Activated CD4-positive, alpha-beta memory T cell treated with anti-CD3 and anti-CD28 coated beads, Interleukin-2, amount 10 ng/mL, durations not matched to agents 7 days and 5 days (primary cell): ENCODE measurements around the gene KNOP1. TPM values are rescaled to one million over a fixed set of nuclear protein-coding genes. Genes with fewer than 3 reads are reported as not detected.
"Not testable (repeated sequence)": the region's sequence is repeated elsewhere in the genome, so short reads cannot be mapped to it uniquely, and the experiment has no call there.

ENCODE experiments used
- CTCF ChIA-PET: fragments of 350-600 bp; sonication (Branson Sonifier 250); formaldehyde crosslinking; loops from one replicate; lab custom pipeline; 2021; ENCODE audit warnings: antibody characterized with exemption, inconsistent platforms; lab: Charles Lee
- POLR2A ChIA-PET: fragments of 350-600 bp; sonication (Branson Sonifier 250); formaldehyde crosslinking; loops from one replicate; lab custom pipeline; 2021; ENCODE audit warnings: antibody characterized with exemption; lab: Charles Lee
- DNase-seq: peaks from one replicate; pipeline ENCODE4 v3.0.0-alpha.2; 2020
- H3K27ac Mint-ChIP-seq: one replicate; pipeline ENCODE4 v1.8.0; 2021; ENCODE audit warnings: mild to moderate bottlenecking, mixed read lengths
- H3K27me3 Mint-ChIP-seq: one replicate; pipeline ENCODE4 v1.8.0; 2021; ENCODE audit warnings: mixed read lengths
- H3K36me3 Mint-ChIP-seq: one replicate; pipeline ENCODE4 v1.8.0; 2021; ENCODE audit warnings: low read depth, mixed read lengths
- H3K4me1 Mint-ChIP-seq: one replicate; pipeline ENCODE4 v1.8.0; 2021; ENCODE audit warnings: mixed read lengths
- H3K4me3 Mint-ChIP-seq: one replicate; pipeline ENCODE4 v1.8.0; 2021; ENCODE audit warnings: mild to moderate bottlenecking, mixed read lengths
- H3K9me3 Mint-ChIP-seq: one replicate; pipeline ENCODE4 v1.8.0; 2021; ENCODE audit warnings: mixed read lengths
- total RNA-seq, 2 experiments: library from RNA; stranded (reverse); gene quantifications; one replicate each; pipeline ENCODE4 v1.2.3, GENCODE V29; 2021

KNOP1 gene
- total RNA-seq, 2 experiments from 2014 or later = 13.7 TPM

GRCh38 chr16:19683453-19684236 lies 34.4 kb downstream of the KNOP1 start:
- no peaks in the 10 kb centered on the region for H3K27me3 Mint-ChIP-seq
- H3K4me1 Mint-ChIP-seq = peaks cover 13% of the 10 kb centered on the region
- peaks cover 9% of the 10 kb centered on the region for H3K9me3 Mint-ChIP-seq
- POLR2A ChIA-PET = no interaction called here
- no peak for DNase-seq
- H3K4me3 Mint-ChIP-seq = no peak overlapping the region
- no peak overlapping the region for H3K27ac Mint-ChIP-seq
- CTCF ChIA-PET = no interaction called here
- H3K36me3 Mint-ChIP-seq = peaks cover 54% of the 10 kb centered on the region

GRCh38 chr16:19681637-19682036 lies 36.4 kb downstream of the KNOP1 start:
- Mint-ChIP-seq H3K27me3 (no peaks in the 10 kb centered on the region), H3K27ac (no peak overlapping the region), H3K9me3 (peaks cover 9% of the 10 kb centered on the region), H3K4me1 (no peaks in the 10 kb centered on the region), H3K4me3 (no peak overlapping the region), H3K36me3 (peaks cover 47% of the 10 kb centered on the region)
- ChIA-PET CTCF (interaction anchor here (0.9 to 1.4 kb wide), 2 partner anchors 10 to 98 kb away, joined by 3 to 4 read pairs; no protein-coding TSS in a partner anchor), POLR2A (no interaction called here)
- no peak for DNase-seq

GRCh38 chr16:19680881-19681340 lies 37.1 kb downstream of the KNOP1 start:
- Mint-ChIP-seq H3K27me3 (no peaks in the 10 kb centered on the region), H3K27ac (no peak overlapping the region), H3K36me3 (peaks cover 41% of the 10 kb centered on the region), H3K4me3 (no peak overlapping the region), H3K4me1 (no peaks in the 10 kb centered on the region), H3K9me3 (peaks cover 9% of the 10 kb centered on the region)
- DNase-seq = no peak
- ChIA-PET CTCF (interaction anchor here (0.8 to 1.4 kb wide), 4 partner anchors 10 to 206 kb away, joined by 3 to 4 read pairs (median 4); no protein-coding TSS in a partner anchor), POLR2A (no interaction called here)

GRCh38 chr16:19679281-19679680 lies 38.7 kb downstream of the KNOP1 start:
- POLR2A ChIA-PET, CTCF ChIA-PET, H3K4me3 Mint-ChIP-seq, DNase-seq, H3K4me1 Mint-ChIP-seq, H3K9me3 Mint-ChIP-seq, H3K27me3 Mint-ChIP-seq, H3K27ac Mint-ChIP-seq: not testable (repeated sequence)
- H3K36me3 Mint-ChIP-seq = peaks cover 36% of the 10 kb centered on the region

- POLR2A ChIA-PET = no interaction called here
- CTCF ChIA-PET = no interaction called here
- H3K36me3 Mint-ChIP-seq = peaks cover 31% of the 10 kb centered on the region
- H3K9me3 Mint-ChIP-seq = peaks cover 4% of the 10 kb centered on the region
- no peak overlapping the region for H3K27ac Mint-ChIP-seq
- no peaks in the 10 kb centered on the region for H3K27me3 Mint-ChIP-seq
- no peak overlapping the region for H3K4me3 Mint-ChIP-seq
- DNase-seq = no peak
- no peaks in the 10 kb centered on the region for H3K4me1 Mint-ChIP-seq
Observed at GRCh38 chr16:19678804-19679203, 39.2 kb downstream of the KNOP1 start.

- no peak for DNase-seq
- H3K4me3 Mint-ChIP-seq = no peak overlapping the region
- H3K27ac Mint-ChIP-seq = no peak overlapping the region
- peaks cover 19% of the 10 kb centered on the region for H3K36me3 Mint-ChIP-seq
- CTCF ChIA-PET = interaction anchor here (1.1 kb wide), 1 partner anchor 11 kb away, joined by 3 read pairs; no protein-coding TSS in a partner anchor
- no peaks in the 10 kb centered on the region for H3K9me3 Mint-ChIP-seq
- H3K27me3 Mint-ChIP-seq = no peaks in the 10 kb centered on the region
- H3K4me1 Mint-ChIP-seq = no peaks in the 10 kb centered on the region
- POLR2A ChIA-PET = no interaction called here
Observed at GRCh38 chr16:19677402-19677801, 40.6 kb downstream of the KNOP1 start.

GRCh38 chr16:19674485-19674884 lies 43.5 kb downstream of the KNOP1 start:
- DNase-seq = no peak
- no peak overlapping the region for H3K27ac Mint-ChIP-seq
- no peak overlapping the region for H3K4me3 Mint-ChIP-seq
- peaks cover 12% of the 10 kb centered on the region for H3K36me3 Mint-ChIP-seq
- H3K4me1 Mint-ChIP-seq = no peaks in the 10 kb centered on the region
- ChIA-PET POLR2A (no interaction called here), CTCF (no interaction called here)
- H3K27me3 Mint-ChIP-seq = no peaks in the 10 kb centered on the region
- no peaks in the 10 kb centered on the region for H3K9me3 Mint-ChIP-seq

- DNase-seq = no peak
- Mint-ChIP-seq H3K9me3 (no peaks in the 10 kb centered on the region), H3K4me1 (no peaks in the 10 kb centered on the region), H3K27me3 (no peaks in the 10 kb centered on the region), H3K4me3 (no peak overlapping the region), H3K36me3 (peaks cover 14% of the 10 kb centered on the region), H3K27ac (no peak overlapping the region)
- CTCF ChIA-PET = interaction anchor here (1.8 kb wide), 1 partner anchor 89 kb away, joined by 4 read pairs; no protein-coding TSS in a partner anchor
- POLR2A ChIA-PET = no interaction called here
Observed at GRCh38 chr16:19672378-19672777, 45.6 kb downstream of the KNOP1 start.

- Mint-ChIP-seq H3K9me3 (peaks cover 6% of the 10 kb centered on the region), H3K27ac (no peak overlapping the region), H3K4me1 (no peaks in the 10 kb centered on the region), H3K4me3 (no peak overlapping the region), H3K27me3 (no peaks in the 10 kb centered on the region), H3K36me3 (peaks cover 27% of the 10 kb centered on the region)
- DNase-seq = no peak
- POLR2A ChIA-PET = no interaction called here
- CTCF ChIA-PET = interaction anchor here (1.2 kb wide), 1 partner anchor 82 kb away, joined by 3 read pairs; no protein-coding TSS in a partner anchor
Observed at GRCh38 chr16:19666477-19666876, 51.5 kb downstream of the KNOP1 start.

- POLR2A ChIA-PET, H3K4me1 Mint-ChIP-seq, H3K4me3 Mint-ChIP-seq, H3K27ac Mint-ChIP-seq, H3K9me3 Mint-ChIP-seq, CTCF ChIA-PET, DNase-seq, H3K27me3 Mint-ChIP-seq: not testable (repeated sequence)
- peaks cover 34% of the 10 kb centered on the region for H3K36me3 Mint-ChIP-seq
Observed at GRCh38 chr16:19665313-19665712, 52.7 kb downstream of the KNOP1 start.

GRCh38 chr16:19664166-19664565 lies 53.9 kb downstream of the KNOP1 start:
- H3K27ac Mint-ChIP-seq = no peak overlapping the region
- no peak overlapping the region for H3K4me3 Mint-ChIP-seq
- DNase-seq = no peak
- no peaks in the 10 kb centered on the region for H3K27me3 Mint-ChIP-seq
- H3K9me3 Mint-ChIP-seq = peaks cover 6% of the 10 kb centered on the region
- H3K4me1 Mint-ChIP-seq = no peaks in the 10 kb centered on the region
- ChIA-PET POLR2A (no interaction called here), CTCF (interaction anchor here (0.6 to 0.7 kb wide), 3 partner anchors 54 to 368 kb away, joined by 3 to 7 read pairs (median 3); partner anchors contain the start of genes IQCK and KNOP1)
- peaks cover 35% of the 10 kb centered on the region for H3K36me3 Mint-ChIP-seq

GRCh38 chr16:19662351-19662750 lies 55.7 kb downstream of the KNOP1 start:
- H3K9me3 Mint-ChIP-seq = peaks cover 6% of the 10 kb centered on the region
- H3K4me1 Mint-ChIP-seq = no peaks in the 10 kb centered on the region
- no peak for DNase-seq
- CTCF ChIA-PET = no interaction called here
- H3K27me3 Mint-ChIP-seq = no peaks in the 10 kb centered on the region
- POLR2A ChIA-PET = no interaction called here
- H3K36me3 Mint-ChIP-seq = peaks cover 35% of the 10 kb centered on the region
- H3K27ac Mint-ChIP-seq = no peak overlapping the region
- no peak overlapping the region for H3K4me3 Mint-ChIP-seq

- no peaks in the 10 kb centered on the region for H3K27me3 Mint-ChIP-seq
- ChIA-PET CTCF (no interaction called here), POLR2A (no interaction called here)
- no peaks in the 10 kb centered on the region for H3K4me1 Mint-ChIP-seq
- H3K4me3 Mint-ChIP-seq = no peak overlapping the region
- peaks cover 36% of the 10 kb centered on the region for H3K36me3 Mint-ChIP-seq
- H3K27ac Mint-ChIP-seq = no peak overlapping the region
- DNase-seq = no peak
- peaks cover 3% of the 10 kb centered on the region for H3K9me3 Mint-ChIP-seq
Observed at GRCh38 chr16:19660432-19660831, 57.6 kb downstream of the KNOP1 start.
